GM21447 (cell line): Measurements from ENCODE around the gene SLC8A1.

Source experiments
- ATAC-seq: cut with Tn5 transposase; IDR thresholded peaks from one replicate; pipeline ENCODE4 v1.9.1; 2021; ENCODE audit not compliant: unreplicated experiment

SLC8A1 gene

DNA sequence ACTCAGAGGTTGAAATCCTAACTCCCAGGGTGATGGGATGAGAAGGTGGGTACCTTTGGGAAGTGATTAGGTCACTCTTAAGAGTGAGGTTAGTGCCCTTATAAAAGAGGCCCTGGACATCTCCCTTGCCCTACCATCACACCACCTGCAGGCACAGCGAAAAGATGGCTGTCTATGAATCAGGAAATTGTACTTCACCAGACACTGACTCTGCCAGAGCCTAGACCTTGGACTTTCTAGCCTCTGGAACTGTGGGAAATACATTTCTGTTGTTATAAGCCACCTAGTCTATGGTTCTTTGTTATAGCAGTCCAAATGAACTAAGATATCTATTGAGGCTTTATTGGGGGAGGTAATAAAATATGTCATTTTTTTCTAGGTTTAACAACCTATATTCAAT lies 203.6 kb downstream of the SLC8A1 start:
- no peak for ATAC-seq

DNA sequence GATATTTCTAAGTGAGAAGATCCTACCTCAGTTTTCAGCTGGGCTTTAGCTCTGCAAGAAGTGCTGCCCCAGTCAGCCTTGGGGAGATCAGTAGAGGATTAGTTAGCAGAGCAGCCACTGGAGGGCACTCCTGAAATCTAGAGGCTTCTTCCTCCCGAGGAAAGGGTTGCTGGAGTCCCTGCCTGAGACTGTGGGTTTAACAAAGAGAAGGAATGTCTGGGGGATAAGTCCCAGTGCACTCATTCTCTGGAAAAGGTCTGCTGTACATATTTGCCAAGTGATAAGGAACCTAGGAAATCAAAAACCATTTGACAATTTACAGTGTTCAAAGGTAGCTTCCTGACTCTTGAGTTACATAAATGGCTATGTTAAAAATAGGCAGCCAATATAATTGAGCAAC lies 207.2 kb downstream of the SLC8A1 start:
- peak; percentile 89 for ATAC-seq

DNA sequence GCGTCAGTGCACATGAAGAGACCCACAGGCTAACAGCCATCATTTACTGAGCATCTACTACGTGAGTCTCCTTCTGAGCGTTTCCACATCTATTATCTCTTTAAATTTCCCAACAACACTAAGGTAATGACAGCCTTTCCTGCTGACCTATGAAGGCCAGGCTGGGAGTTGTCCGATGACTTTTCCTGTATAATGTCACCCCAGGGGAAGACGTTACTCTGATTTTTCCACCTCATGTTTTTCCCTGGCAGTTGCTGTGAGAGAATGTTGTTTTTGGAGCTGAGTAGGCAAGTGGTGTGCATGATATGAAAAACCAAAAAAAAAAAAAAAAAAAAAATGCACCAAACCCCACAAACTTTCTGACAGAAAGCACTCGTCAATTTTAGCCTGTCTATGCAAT lies 207.6 kb downstream of the SLC8A1 start:
- no peak for ATAC-seq

DNA sequence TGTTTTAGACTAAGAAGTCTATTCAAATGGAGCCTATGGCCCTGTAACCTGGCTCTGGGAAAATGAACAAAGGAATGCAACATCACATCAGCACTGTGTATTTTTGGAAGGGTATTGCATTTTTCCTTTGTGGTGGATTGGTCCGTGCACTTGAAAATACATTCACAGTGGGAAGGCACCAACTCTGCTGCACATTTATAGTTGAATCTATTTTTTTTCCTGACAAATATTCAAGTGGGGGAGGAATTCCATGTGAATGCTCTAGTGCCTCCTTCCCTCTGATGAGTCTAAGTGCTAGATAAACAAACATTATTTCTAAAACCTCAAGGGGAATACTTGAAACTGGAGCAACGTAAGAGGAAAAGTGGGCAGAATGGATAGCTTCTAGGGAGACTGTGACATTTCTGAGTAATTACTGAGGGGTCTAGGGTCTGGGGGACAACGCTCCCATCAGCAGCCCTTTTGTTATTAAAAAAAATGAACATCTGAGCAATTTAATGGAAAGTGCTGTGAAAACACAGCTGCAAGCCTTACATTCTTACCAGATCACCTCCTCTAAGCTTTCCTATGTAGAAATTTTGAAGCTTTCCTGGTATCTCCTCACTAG lies 208.2 kb downstream of the SLC8A1 start:
- ATAC-seq, result no peak

DNA sequence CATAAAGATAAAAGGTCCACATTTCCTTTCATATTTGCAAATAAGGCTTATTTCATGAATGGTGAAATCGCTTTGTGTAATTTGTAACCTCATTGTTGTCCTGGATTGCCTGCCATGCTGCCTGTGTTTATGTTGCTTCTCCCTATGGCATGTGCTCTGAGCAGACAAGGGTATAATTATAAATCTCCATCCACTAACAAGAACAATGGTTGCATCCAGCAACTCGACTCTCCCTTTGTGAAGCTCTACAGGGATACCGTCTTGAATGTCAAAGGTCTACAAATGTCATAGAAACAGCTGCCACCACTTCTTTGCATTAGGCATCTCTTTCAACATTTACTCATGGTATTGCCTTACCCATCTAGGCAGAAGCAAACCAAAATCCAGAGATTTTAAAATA lies 209.6 kb downstream of the SLC8A1 start:
- ATAC-seq, result no peak

DNA sequence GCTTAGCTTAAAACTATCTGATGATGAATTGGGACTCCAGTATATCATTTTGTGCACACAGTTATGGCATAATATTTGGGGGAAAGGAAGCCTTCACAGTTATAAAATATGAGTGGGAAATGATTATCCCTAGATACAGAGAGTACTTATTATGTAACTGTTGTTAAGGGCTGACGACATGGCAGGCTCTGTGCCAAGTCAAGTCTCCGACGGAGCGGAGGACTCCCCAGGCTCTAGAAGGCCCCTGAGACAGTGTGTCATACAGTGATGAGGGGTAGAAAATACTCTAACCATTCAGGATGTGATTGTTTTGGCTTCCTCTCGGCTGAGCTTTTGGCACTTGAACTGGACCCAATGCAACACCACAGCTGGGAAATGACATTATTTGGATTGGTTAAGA lies 211.8 kb downstream of the SLC8A1 start:
- ATAC-seq, result no peak

DNA sequence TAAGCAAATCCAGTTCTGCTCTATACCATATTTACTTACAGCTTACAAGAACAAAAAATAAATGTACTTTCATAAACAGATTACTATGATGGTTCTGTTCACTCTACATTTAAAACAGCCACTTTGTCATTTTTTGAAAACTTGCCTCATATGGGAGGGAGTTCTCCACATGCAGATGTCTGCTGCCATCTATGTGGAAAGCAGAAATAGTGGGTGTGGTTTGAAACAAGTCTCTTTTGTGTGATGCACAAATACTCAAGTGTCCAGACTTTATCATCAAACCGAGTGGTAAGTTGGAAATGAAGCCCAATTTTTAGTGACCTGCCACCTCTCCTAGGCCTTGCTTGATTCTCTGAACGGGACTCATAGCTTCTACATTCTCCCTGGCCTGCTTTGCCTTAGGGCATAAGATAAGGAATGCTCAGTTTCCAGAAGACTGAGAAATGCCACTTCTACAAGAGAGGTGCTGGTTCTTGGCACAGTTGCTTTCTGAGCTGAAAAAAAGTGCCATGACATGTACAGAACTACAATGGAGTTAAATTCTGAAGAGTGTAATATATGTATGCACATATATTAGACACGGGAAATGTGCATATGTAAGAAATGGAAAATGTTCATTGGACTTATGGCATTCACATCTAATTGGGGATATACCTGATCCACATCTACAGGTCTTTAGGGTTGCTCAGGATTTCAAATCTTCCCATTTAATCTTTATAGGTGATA lies 221.0 kb downstream of the SLC8A1 start:
- ATAC-seq, result no peak

DNA sequence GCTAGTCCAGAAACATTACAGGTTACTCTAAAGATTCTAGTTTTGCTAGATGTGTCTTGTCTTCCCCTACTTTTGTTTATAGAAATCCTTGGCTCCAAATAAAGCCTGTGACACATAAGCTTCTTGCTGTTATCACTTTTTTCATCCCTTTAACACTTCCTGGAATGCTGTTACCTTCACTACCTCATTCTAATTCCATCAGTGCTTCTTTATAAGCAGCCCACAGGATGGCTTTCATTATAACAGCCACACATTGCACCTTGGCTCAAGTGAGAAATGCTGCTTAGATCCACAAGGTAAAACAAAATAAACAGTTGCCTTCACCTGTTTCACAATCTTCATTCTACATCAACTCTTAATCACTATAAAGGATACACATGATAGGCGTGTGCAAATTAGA lies 221.7 kb downstream of the SLC8A1 start:
- ATAC-seq, result no peak

GRCh38 chr2:40228310-40228709 lies 223.6 kb downstream of the SLC8A1 start:
- no peak for ATAC-seq

- no peak for ATAC-seq
These were observed 224.7 kb downstream of the SLC8A1 start for GRCh38 chr2:40227210-40227609.

DNA sequence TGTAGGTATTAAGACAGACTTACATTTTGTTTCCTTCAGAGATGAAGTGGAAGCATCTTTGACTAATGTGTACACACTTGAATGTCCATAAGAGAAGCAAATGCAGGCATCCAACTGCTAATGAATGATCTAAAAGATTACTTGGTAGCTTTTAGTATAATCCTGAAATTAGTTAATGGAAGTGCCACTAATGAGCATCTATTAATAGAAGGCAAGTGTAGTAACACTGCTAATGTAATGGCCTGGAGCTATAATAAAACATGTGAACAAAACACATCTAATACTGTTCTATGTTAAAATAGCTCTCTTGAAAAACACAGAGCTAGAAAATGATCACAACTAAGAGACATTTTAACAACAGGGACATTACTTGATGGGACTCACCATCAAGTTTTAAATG lies 225.3 kb downstream of the SLC8A1 start:
- no peak for ATAC-seq

- no peak for ATAC-seq
These were observed 226.2 kb downstream of the SLC8A1 start for GRCh38 chr2:40225670-40226210.

GRCh38 chr2:40224318-40224717 lies 227.6 kb downstream of the SLC8A1 start:
- no peak for ATAC-seq

DNA sequence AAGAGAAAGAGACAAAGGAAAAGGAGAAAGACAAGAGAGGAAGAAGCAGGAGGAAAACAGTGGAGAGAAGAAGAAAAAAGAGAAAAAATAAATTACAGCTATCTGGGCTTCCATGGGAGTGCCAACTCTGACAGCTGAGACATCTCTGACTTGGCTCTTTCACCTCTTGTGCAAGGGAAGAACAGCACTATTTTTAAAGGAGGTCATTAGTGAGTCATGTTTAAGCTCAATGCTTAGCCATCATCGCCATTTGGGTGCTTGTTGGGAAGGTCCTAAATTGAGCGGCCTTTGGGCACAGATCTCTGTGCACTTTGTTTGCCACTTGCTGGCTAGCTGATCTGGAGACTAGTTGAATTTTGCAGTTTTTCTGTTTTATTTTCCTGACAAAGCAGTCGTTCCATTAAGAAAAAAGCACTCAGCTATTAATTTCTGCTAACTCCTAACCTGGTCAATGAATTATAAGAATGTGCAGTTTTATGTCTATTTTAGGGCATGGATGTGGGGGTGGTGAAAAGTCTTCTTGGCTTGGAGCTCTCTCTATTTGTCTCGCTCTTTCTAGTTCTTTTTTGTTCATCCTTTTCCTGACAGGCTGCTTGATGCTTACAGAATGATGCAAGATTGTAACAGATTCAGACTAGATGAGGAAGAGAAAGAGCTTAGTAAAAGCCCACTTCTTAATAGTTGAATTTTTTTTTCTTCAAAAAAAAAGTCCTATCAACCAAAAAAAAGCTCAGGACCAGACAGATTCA lies 231.5 kb downstream of the SLC8A1 start:
- ATAC-seq, result no peak

- no peak for ATAC-seq
These were observed 232.7 kb downstream of the SLC8A1 start for GRCh38 chr2:40219141-40219540.

DNA sequence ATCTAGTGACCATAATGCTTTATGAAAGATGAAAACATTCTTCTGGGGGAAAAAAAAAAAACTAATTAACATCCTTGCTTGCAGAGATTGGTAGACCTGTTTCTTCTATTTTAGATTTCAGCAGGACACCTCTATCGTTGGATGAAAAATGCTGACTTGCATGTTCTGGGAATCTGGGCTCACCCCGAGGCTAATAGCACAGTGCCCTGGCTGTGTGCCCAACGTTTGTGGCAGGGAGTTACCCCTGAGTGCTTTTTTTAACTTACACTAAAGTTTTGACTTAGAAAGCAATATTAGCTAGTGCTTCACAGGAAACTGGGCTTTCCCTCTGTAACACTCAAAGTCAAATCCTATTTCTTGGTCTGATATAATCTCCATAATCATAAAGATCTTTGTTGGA lies 233.2 kb downstream of the SLC8A1 start:
- ATAC-seq, result no peak

DNA sequence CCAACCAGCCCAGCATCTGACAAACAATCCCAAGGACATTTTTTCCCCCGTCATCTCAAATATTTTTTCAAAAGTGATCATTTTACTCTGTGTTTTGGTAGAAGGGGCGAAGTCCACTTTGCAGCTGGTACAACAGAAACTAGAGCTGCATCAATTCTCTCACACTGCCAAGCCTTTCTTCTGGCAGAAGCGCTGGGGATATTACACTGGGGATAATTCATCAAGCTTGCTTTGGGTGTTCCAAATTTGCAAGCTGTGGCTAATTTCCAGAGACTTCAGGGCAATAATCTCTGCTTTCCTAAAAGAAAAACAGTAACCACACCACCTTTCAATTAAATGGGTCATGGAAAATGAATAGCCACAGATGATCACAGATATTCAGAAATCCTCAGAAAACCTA lies 238.3 kb downstream of the SLC8A1 start:
- no peak for ATAC-seq

GRCh38 chr2:40213071-40213470 lies 238.8 kb downstream of the SLC8A1 start:
- no peak for ATAC-seq

DNA sequence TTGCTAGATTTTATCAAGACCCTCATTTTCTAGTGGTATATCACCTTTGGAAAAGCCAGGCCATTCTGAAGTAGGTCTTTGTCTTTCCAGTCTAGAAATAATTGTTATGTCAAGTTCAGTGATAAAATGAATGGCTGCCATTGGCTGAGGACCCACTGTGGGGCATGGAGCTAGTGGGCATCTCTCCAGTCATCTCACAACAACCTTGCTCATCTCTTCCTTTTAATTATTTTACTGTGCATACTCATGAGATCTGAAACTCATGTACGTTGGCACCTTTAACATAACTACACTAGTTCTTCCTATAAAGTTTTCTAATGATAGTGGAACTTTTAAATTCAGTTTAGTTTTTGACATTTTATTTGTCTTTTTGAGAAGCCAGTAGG lies 240.9 kb downstream of the SLC8A1 start:
- ATAC-seq, result no peak

DNA sequence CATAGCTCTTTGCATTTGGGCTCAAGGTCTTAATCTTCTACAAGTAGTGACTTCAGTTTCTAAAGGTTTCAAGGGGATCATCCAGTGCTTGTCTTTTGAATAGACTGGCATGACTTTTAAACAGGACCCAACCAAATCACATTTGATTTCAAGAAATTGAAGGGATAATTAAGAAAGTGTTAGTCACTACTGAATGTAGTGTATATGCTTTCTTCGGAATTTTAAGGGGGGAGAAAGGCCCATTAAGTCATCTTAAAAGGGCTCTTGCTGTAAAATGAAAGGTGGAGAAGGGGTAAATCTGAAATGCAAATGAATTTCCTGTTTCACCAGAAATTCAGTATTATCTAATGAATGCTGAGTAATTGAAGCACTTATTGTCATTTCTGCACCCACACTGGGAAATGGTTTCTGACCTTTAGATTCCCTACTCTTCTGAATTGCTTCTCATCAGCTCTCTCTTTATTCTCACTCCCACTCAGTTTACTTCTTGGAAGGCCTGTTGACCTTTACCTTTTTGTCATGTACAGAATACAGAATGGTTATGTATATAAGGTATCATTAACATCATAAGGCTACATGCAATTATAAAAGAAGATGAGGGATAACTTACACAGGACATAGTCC lies 241.4 kb downstream of the SLC8A1 start:
- no peak for ATAC-seq

- no peak for ATAC-seq
These were observed 242.1 kb downstream of the SLC8A1 start for GRCh38 chr2:40209761-40210160.

GRCh38 chr2:40208463-40208862 lies 243.4 kb downstream of the SLC8A1 start:
- no peak for ATAC-seq
